HepG2 (cell line): Measurements from ENCODE around the gene TFF2. TPM values are rescaled to one million over a fixed set of nuclear protein-coding genes. Genes with fewer than 3 reads are reported as not detected.

Experiments used
- ATAC-seq: fragments of 200-7000 bp; cut with Tn5 transposase; 3 replicates; pipeline ENCODE4 v1.9.1; 2020; ENCODE audit warnings: mild to moderate bottlenecking, moderate library complexity
- BruUV-seq: library from RNA; stranded (reverse); fragments of 400-500 nt; replicated peaks from 2 replicates; lab custom pipeline; 2021; lab: Mats Ljungman, UMichigan
- CTCF ChIA-PET: fragments of 300-600 bp; formaldehyde crosslinking; extraction: SDS; loops from one replicate; lab custom pipeline; 2021; ENCODE audit warnings: low total read pairs, inconsistent platforms, low intra/inter-chr PET ratio; lab: Yijun Ruan, JAX
- POLR2A ChIA-PET: fragments of 350-600 bp; sonication (Branson Sonifier 250); formaldehyde crosslinking; loops from one replicate; lab custom pipeline; 2020; ENCODE audit warnings: antibody characterized with exemption, inconsistent platforms; lab: Yijun Ruan, JAX
- DNase-seq: peaks from one replicate; pipeline ENCODE4 v3.0.0-alpha.2; 2015; ENCODE audit warnings: low spot score
- FAIRE-seq: peaks from 3 replicates; lab custom pipeline; 2011; peaks lifted over from hg19 to GRCh38; lab: Jason Lieb, UNC
- H2AFZ ChIP-seq: one replicate; pipeline ENCODE4 v1.6.1; 2011; ENCODE audit warnings: low read length, inconsistent platforms
- H3K27ac ChIP-seq: fragments of 300-600 bp; 3 replicates; pipeline ENCODE4 v1.8.0; 2011; ENCODE audit warnings: mixed run types, mild to moderate bottlenecking, mixed read lengths, low read length, inconsistent platforms; ENCODE audit not compliant: insufficient read depth; ENCODE audit errors: extremely low read length
- H3K27me3 ChIP-seq, 2 experiments: fragments of 200-600 bp in 1 of 2; 2 replicates in 1 of 2; 3 replicates in 1 of 2; pipeline versions ENCODE4 v1.6.0 to v1.8.0; 2011; ENCODE audit warnings: low read length in 2 of 2, mild to moderate bottlenecking in 2 of 2, moderate library complexity in 2 of 2, inconsistent platforms in 1 of 2; ENCODE audit not compliant: insufficient read depth in 2 of 2, control insufficient read depth in 1 of 2
- H3K36me3 ChIP-seq, 2 experiments: fragments of 200-600 bp in 1 of 2; replicated peaks in 1 of 2; 2 replicates in 1 of 2; 3 replicates in 1 of 2; pipeline versions ENCODE4 v1.5.1 to v1.8.0; 2011; ENCODE audit warnings: low read length in 2 of 2, inconsistent platforms in 1 of 2; ENCODE audit not compliant: insufficient read depth in 2 of 2, control insufficient read depth in 1 of 2
- H3K4me1 ChIP-seq: 2 replicates; pipeline ENCODE4 v1.5.1; 2012; ENCODE audit warnings: low read length, inconsistent platforms; ENCODE audit not compliant: insufficient read depth
- H3K4me2 ChIP-seq: 2 replicates; pipeline ENCODE4 v1.6.0; 2011; ENCODE audit warnings: low read depth, low read length, inconsistent platforms
- H3K4me3 ChIP-seq, 3 experiments: fragments of 200-600 bp in 1 of 3; sonication (generic), shearing (Covaris generic) in 1 of 3; replicated peaks in 1 of 3; 2 replicates each; pipeline ENCODE4 v1.5.1; 2011 to 2016; ENCODE audit warnings: low read length in 3 of 3, inconsistent platforms in 2 of 3, low read depth in 2 of 3, mild to moderate bottlenecking in 2 of 3, control low read depth in 1 of 3, mixed read lengths in 1 of 3; ENCODE audit not compliant: insufficient read depth in 1 of 3
- H3K79me2 ChIP-seq: one replicate; pipeline ENCODE4 v1.6.1; 2011; ENCODE audit warnings: low read length, inconsistent platforms; ENCODE audit not compliant: insufficient read depth
- H3K9ac ChIP-seq: 2 replicates; pipeline ENCODE4 v1.6.0; 2011; ENCODE audit warnings: mild to moderate bottlenecking, low read depth, low read length, inconsistent platforms; ENCODE audit not compliant: insufficient read depth
- H3K9me3 ChIP-seq: 2 replicates; pipeline ENCODE4 v1.5.1; 2012; ENCODE audit warnings: mild to moderate bottlenecking, low read length
- H4K20me1 ChIP-seq: 2 replicates; pipeline ENCODE4 v1.6.0; 2011; ENCODE audit warnings: inconsistent platforms, mild to moderate bottlenecking, low read length, moderate library complexity; ENCODE audit not compliant: insufficient read depth
- BATF2 ChIP-seq: sonication (generic); formaldehyde crosslinking; IDR thresholded peaks from 2 replicates; pipeline ENCODE4 v1.8.0; 2022; ENCODE audit warnings: mild to moderate bottlenecking, missing genetic modification reagents, moderate library complexity
- DMTF1 ChIP-seq: sonication (generic); formaldehyde crosslinking; IDR thresholded peaks from 2 replicates; pipeline ENCODE4 v1.4.0; 2020; ENCODE audit warnings: mild to moderate bottlenecking, missing genetic modification reagents
- SRSF9 ChIP-seq: fragments of 200-400 bp; formaldehyde crosslinking; IDR thresholded peaks from 2 replicates; pipeline ENCODE4 v1.6.1; 2018; ENCODE audit warnings: borderline replicate concordance, mild to moderate bottlenecking, low read depth, low read length; ENCODE audit not compliant: insufficient read depth, poor library complexity, severe bottlenecking
- TFAP4 ChIP-seq: sonication (generic); IDR thresholded peaks from 2 replicates; pipeline ENCODE4 v1.6.1; 2016; ENCODE audit warnings: low read depth, borderline replicate concordance
- ZBTB39 ChIP-seq: sonication (generic); formaldehyde crosslinking; IDR thresholded peaks from 2 replicates; pipeline ENCODE4 v1.5.0; 2020; ENCODE audit warnings: missing genetic modification reagents
- ZNF33B ChIP-seq: sonication (generic); formaldehyde crosslinking; IDR thresholded peaks from 2 replicates; pipeline ENCODE4 v1.5.1; 2020; ENCODE audit warnings: mild to moderate bottlenecking, missing genetic modification reagents
- WGBS: methylation state at CpG from one replicate; pipeline ENCODE4 v1.1.6; 2017; ENCODE audit warnings: low lambda C conversion rate; 5-methylcytosine and 5-hydroxymethylcytosine counted together
- in situ Hi-C: cut with HindIII; loops from 2 replicates; pipeline ENCODE4 v1.10.0; 2017; ENCODE audit warnings: low pct_unique_long_range_greater_than_20kb; ENCODE audit not compliant: extremely low pct_ligation_motif_present
- intact Hi-C: fragments of 100-400 bp; cut with micrococcal nuclease; formaldehyde crosslinking; loops from one replicate; pipeline ENCODE4 v1.10.0; 2022; ENCODE audit not compliant: unreplicated experiment
- polyA plus RNA-seq, 8 experiments: library from polyadenylated mRNA; depleted of rRNA in 3 of 8; stranded (reverse) in 7 of 8; unstranded in 1 of 8; fragments of >200 nt; fragmentation: Illumina TruSeq in 4 of 8; extraction: Trizol in 4 of 8; gene quantifications; 2 replicates each; pipeline versions ENCODE4 v1.2.1 to v1.2.3, GENCODE V29; 2011 to 2016; ENCODE audit warnings: low read depth in 4 of 8, missing spikeins in 1 of 8, mixed read lengths in 1 of 8; ENCODE audit not compliant: insufficient read depth in 1 of 8
- total RNA-seq, 5 experiments: library from RNA; depleted of rRNA; stranded (reverse); fragments of >200 nt; fragmentation: Illumina TruSeq; extraction: Trizol; gene quantifications; 2 replicates each; pipeline ENCODE4 v1.2.3, GENCODE V29; 2016; ENCODE audit warnings: low read depth in 1 of 5

The TFF2 gene
- total and polyA plus RNA-seq, 2 of the 13 experiments (the other 11 are each of a cell fraction or from before 2014, with no cell fraction given) = 1.5 TPM; not detected in 1

- Histone ChIP-seq H3K79me2 (no peaks in the 10 kb centered on the region), H3K4me2 (peak overlapping the region; percentile 21; the same call in 1 of the 2 replicates), H3K27me3 (peaks cover 0 to 16% of the 10 kb centered on the region in 2 experiments; a peak in 1 of 5 replicates), H3K9me3 (no peaks in the 10 kb centered on the region)
- no peak for FAIRE-seq
- in situ Hi-C loops = no loop called here
- TF ChIP-seq TFAP4 (no peak), DMTF1 (CRISPR knock-in tag) (no peak), ZBTB39 (CRISPR knock-in tag) (no peak), BATF2 (CRISPR knock-in tag) (no peak), SRSF9 (no peak), ZNF33B (CRISPR knock-in tag) (no peak)
- TF ChIP-seq, all 625 proteins: peak for 0
- BruUV-seq = no TSS peak
- no peak overlapping the region for H3K27ac ChIP-seq
- DNase-seq (no peak), ATAC-seq (peak; percentile 41)
- 16% methylated on average over 10 of the region's 11 CpGs for WGBS
- intact Hi-C loops = no loop called here
- no peak overlapping the region for H3K9ac ChIP-seq
- POLR2A ChIA-PET = no interaction called here
- no peak overlapping the region for H2AFZ ChIP-seq
- peak overlapping the region in 1 of 3 experiments; percentile 5; a peak in 1 of 6 replicates for H3K4me3 ChIP-seq
- no peaks in the 10 kb centered on the region for H4K20me1 ChIP-seq
- H3K4me1 ChIP-seq = peaks cover 16% of the 10 kb centered on the region
- no peaks in the 10 kb centered on the region for H3K36me3 ChIP-seq
- CTCF ChIA-PET = no interaction called here
Measured at GRCh38 chr21:42350318-42350910, 380 bp downstream of the TFF2 start.
